Measurements from ENCODE around the gene CISD1.

The CISD1 gene

DNA sequence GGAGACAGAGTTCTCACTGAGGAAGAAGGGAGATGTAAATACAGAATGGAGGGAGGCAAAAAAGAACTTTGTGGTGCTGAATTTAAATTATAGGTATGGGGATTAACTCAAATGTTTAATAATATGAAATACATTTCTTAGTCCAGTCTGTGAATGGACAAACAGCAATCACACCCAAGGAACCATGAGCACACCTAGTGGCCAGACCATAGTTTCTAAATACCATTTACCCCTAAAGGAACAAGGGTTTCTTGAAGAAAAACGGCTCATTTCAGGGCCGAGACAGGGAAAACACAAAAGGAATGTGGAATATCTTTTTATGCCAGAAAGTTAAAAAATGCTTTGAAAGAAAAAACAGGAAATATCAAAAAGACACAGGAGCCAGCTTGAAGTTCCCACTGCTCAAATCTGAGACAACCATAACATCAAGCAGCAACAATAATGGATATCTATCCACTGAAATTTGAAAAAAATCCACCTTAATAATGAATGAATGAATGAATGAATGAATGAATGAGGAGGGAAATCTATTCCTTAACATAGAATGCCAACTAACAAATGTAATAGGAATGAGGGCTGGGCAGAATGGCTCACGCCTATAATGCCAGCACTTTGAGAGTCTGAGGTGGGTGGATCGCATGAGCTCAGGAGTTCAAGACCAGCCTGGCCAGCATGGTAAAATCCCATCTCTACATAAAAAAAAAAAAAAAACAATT, 9.8 kb upstream of the CISD1 start:
- Histone ChIP-seq H3K9ac (ENCODE audit: low read length) (no peak overlapping the region), H3K79me1 (ENCODE audit: low read length) (no peaks in the 10 kb centered on the region), H2BK5ac (ENCODE audit: low read depth, low read length, poor library complexity) (no peak overlapping the region), H3K4me3 (ENCODE audit: low read depth, low read length) (no peak overlapping the region), H3K9me3 (ENCODE audit: insufficient read depth, low read depth, low read length) (peaks cover 3% of the 10 kb centered on the region), H4K12ac (ENCODE audit: low read depth, low read length) (no peak overlapping the region), H3K4me2 (ENCODE audit: low read length) (no peak overlapping the region), H3K18ac (ENCODE audit: low read length) (no peak overlapping the region), H2BK12ac (ENCODE audit: low read length) (no peak overlapping the region), H3K27ac (ENCODE audit: low read depth, low read length) (no peak overlapping the region), H4K8ac (ENCODE audit: low read depth, low read length) (no peak overlapping the region), H4K91ac (ENCODE audit: low read depth, low read length) (no peak overlapping the region), H3K4me1 (ENCODE audit: control insufficient read depth in 1 of 2, insufficient read depth in 2 of 2, low read length in 2 of 2) (no peaks in the 10 kb centered on the region), H3K27me3 (ENCODE audit: insufficient read depth, low read length) (no peaks in the 10 kb centered on the region), H3K79me2 (ENCODE audit: control insufficient read depth, insufficient read depth, low read length, poor library complexity) (peaks cover 5% of the 10 kb centered on the region), H2AK5ac (ENCODE audit: low read length) (no peak overlapping the region), H3K14ac (ENCODE audit: low read length) (no peak overlapping the region), H2AFZ (ENCODE audit: insufficient read depth, low read length, poor library complexity) (no peak overlapping the region), H3K23ac (ENCODE audit: low read length) (no peak overlapping the region), H2BK120ac (ENCODE audit: insufficient read depth, low read length, poor library complexity) (no peak overlapping the region), H3K4ac (ENCODE audit: low read depth, low read length) (no peak overlapping the region), H3K36me3 (ENCODE audit: control insufficient read depth in 1 of 2, insufficient read depth in 2 of 2, low read length in 2 of 2) (peaks cover 2 to 4% of the 10 kb centered on the region in 2 experiments)
- DNase-seq: no peak
- no CpG with 5 or more reads among the region's 4 CpGs for WGBS (ENCODE audit: extremely low coverage, insufficient coverage, insufficient read length)

DNA sequence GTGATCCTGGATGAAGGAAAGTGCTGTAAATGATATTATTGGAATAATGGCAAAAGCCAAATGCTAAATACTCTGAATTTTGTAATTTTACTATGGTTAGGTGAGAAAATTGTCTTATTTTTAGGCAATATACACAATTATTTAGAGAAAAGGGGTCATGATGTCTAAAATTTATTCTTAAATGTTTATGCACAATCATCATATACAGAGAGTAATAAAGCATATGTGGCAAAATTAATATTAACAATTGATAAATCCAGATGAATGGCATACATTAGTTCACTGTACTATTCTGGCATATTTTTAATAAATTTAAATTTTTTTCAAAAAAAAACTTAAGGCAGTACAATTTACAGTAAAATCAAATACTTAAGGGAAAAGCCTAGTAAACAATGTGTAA, 8.6 kb upstream of the CISD1 start:
- H3K9ac ChIP-seq (ENCODE audit: low read length): no peak overlapping the region
- peaks cover 1% of the 10 kb centered on the region for H3K9me3 ChIP-seq (ENCODE audit: insufficient read depth, low read depth, low read length)
- no peaks in the 10 kb centered on the region for H3K27me3 ChIP-seq (ENCODE audit: insufficient read depth, low read length)
- H3K79me1 ChIP-seq (ENCODE audit: low read length): no peaks in the 10 kb centered on the region
- H3K14ac ChIP-seq (ENCODE audit: low read length): no peak overlapping the region
- H3K27ac ChIP-seq (ENCODE audit: low read depth, low read length): no peak overlapping the region
- no peak overlapping the region for H2AK5ac ChIP-seq (ENCODE audit: low read length)
- H2BK120ac ChIP-seq (ENCODE audit: insufficient read depth, low read length, poor library complexity): no peak overlapping the region
- peaks cover 5% of the 10 kb centered on the region for H3K79me2 ChIP-seq (ENCODE audit: control insufficient read depth, insufficient read depth, low read length, poor library complexity)
- peaks cover 2 to 4% of the 10 kb centered on the region in 2 experiments for H3K36me3 ChIP-seq (ENCODE audit: control insufficient read depth in 1 of 2, insufficient read depth in 2 of 2, low read length in 2 of 2)
- H4K12ac ChIP-seq (ENCODE audit: low read depth, low read length): no peak overlapping the region
- H3K4ac ChIP-seq (ENCODE audit: low read depth, low read length): no peak overlapping the region
- H2BK5ac ChIP-seq (ENCODE audit: low read depth, low read length, poor library complexity): no peak overlapping the region
- no peak overlapping the region for H3K4me2 ChIP-seq (ENCODE audit: low read length)
- H2AFZ ChIP-seq (ENCODE audit: insufficient read depth, low read length, poor library complexity): no peak overlapping the region
- H3K4me1 ChIP-seq (ENCODE audit: control insufficient read depth in 1 of 2, insufficient read depth in 2 of 2, low read length in 2 of 2): no peaks in the 10 kb centered on the region
- no peak overlapping the region for H3K23ac ChIP-seq (ENCODE audit: low read length)
- no peak for DNase-seq
- no peak overlapping the region for H4K91ac ChIP-seq (ENCODE audit: low read depth, low read length)
- H2BK12ac ChIP-seq (ENCODE audit: low read length): no peak overlapping the region
- H3K4me3 ChIP-seq (ENCODE audit: low read depth, low read length): no peak overlapping the region
- no peak overlapping the region for H4K8ac ChIP-seq (ENCODE audit: low read depth, low read length)
- H3K18ac ChIP-seq (ENCODE audit: low read length): no peak overlapping the region

DNA sequence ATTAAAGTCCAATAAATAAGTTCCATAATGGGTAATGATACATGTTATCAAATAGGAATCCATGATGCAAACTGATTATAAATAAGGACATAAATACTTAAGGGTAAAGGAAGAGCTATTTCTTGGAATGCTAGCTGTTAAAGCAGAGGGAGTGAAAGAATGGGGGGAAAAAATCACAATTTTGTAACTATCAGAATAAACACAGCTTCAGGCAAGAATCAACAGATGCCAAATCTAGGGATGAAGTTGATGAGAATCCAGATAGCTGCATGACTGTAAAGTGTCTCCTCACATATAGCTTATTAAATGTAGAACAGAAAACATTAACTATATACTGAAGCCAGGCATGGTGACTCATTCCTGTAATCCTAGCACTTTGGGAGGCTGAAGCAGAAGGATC, 6.2 kb upstream of the CISD1 start:
- H3K18ac ChIP-seq (ENCODE audit: low read length): no peak overlapping the region
- no peaks in the 10 kb centered on the region for H3K27me3 ChIP-seq (ENCODE audit: insufficient read depth, low read length)
- H3K14ac ChIP-seq (ENCODE audit: low read length): no peak overlapping the region
- no peak overlapping the region for H2BK120ac ChIP-seq (ENCODE audit: insufficient read depth, low read length, poor library complexity)
- H3K27ac ChIP-seq (ENCODE audit: low read depth, low read length): no peak overlapping the region
- peaks cover 0 to 2% of the 10 kb centered on the region in 2 experiments for H3K36me3 ChIP-seq (ENCODE audit: control insufficient read depth in 1 of 2, insufficient read depth in 2 of 2, low read length in 2 of 2)
- H3K9ac ChIP-seq (ENCODE audit: low read length): no peak overlapping the region
- no peaks in the 10 kb centered on the region for H3K4me1 ChIP-seq (ENCODE audit: control insufficient read depth in 1 of 2, insufficient read depth in 2 of 2, low read length in 2 of 2)
- H3K23ac ChIP-seq (ENCODE audit: low read length): no peak overlapping the region
- no peak overlapping the region for H2BK5ac ChIP-seq (ENCODE audit: low read depth, low read length, poor library complexity)
- no peak overlapping the region for H2BK12ac ChIP-seq (ENCODE audit: low read length)
- H3K9me3 ChIP-seq (ENCODE audit: insufficient read depth, low read depth, low read length): no peaks in the 10 kb centered on the region
- no peak overlapping the region for H2AFZ ChIP-seq (ENCODE audit: insufficient read depth, low read length, poor library complexity)
- no peak overlapping the region for H3K4me2 ChIP-seq (ENCODE audit: low read length)
- peaks cover 7% of the 10 kb centered on the region for H3K79me1 ChIP-seq (ENCODE audit: low read length)
- H4K8ac ChIP-seq (ENCODE audit: low read depth, low read length): no peak overlapping the region
- no peak overlapping the region for H3K4me3 ChIP-seq (ENCODE audit: low read depth, low read length)
- no peak overlapping the region for H4K12ac ChIP-seq (ENCODE audit: low read depth, low read length)
- no peak overlapping the region for H3K4ac ChIP-seq (ENCODE audit: low read depth, low read length)
- peaks cover 11% of the 10 kb centered on the region for H3K79me2 ChIP-seq (ENCODE audit: control insufficient read depth, insufficient read depth, low read length, poor library complexity)
- no peak overlapping the region for H4K91ac ChIP-seq (ENCODE audit: low read depth, low read length)
- no peak overlapping the region for H2AK5ac ChIP-seq (ENCODE audit: low read length)
- DNase-seq: no peak

DNA sequence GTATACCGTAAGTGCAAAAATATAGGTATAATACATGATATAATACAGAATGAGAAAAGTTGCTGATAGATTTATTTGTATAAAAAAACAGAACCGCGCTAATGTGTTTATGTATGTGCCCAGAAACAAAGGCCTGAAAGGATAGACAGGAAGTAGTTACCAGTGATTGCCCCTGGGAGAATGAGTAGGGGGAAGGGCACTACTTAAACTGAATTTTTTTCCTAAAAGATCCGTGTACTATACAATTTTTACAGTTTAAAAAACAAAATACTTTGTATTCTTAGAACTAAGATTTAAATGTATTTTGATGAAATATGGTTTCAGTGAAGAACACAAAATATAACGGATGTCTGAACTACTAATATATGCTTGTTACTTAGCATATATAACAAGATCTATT, 4.2 kb upstream of the CISD1 start:
- Histone ChIP-seq H2BK5ac (ENCODE audit: low read depth, low read length, poor library complexity) (no peak overlapping the region), H4K8ac (ENCODE audit: low read depth, low read length) (no peak overlapping the region), H3K79me1 (ENCODE audit: low read length) (peaks cover 13% of the 10 kb centered on the region), H2BK120ac (ENCODE audit: insufficient read depth, low read length, poor library complexity) (no peak overlapping the region), H3K4me3 (ENCODE audit: low read depth, low read length) (no peak overlapping the region), H3K36me3 (ENCODE audit: control insufficient read depth in 1 of 2, insufficient read depth in 2 of 2, low read length in 2 of 2) (no peaks in the 10 kb centered on the region), H2AFZ (ENCODE audit: insufficient read depth, low read length, poor library complexity) (no peak overlapping the region), H3K4me2 (ENCODE audit: low read length) (no peak overlapping the region), H4K91ac (ENCODE audit: low read depth, low read length) (no peak overlapping the region), H3K79me2 (ENCODE audit: control insufficient read depth, insufficient read depth, low read length, poor library complexity) (peaks cover 14% of the 10 kb centered on the region), H3K14ac (ENCODE audit: low read length) (no peak overlapping the region), H3K27ac (ENCODE audit: low read depth, low read length) (no peak overlapping the region), H3K9ac (ENCODE audit: low read length) (no peak overlapping the region), H2BK12ac (ENCODE audit: low read length) (no peak overlapping the region), H3K23ac (ENCODE audit: low read length) (no peak overlapping the region), H3K4me1 (ENCODE audit: control insufficient read depth in 1 of 2, insufficient read depth in 2 of 2, low read length in 2 of 2) (no peaks in the 10 kb centered on the region), H2AK5ac (ENCODE audit: low read length) (no peak overlapping the region), H3K4ac (ENCODE audit: low read depth, low read length) (no peak overlapping the region), H3K18ac (ENCODE audit: low read length) (no peak overlapping the region), H4K12ac (ENCODE audit: low read depth, low read length) (no peak overlapping the region), H3K9me3 (ENCODE audit: insufficient read depth, low read depth, low read length) (no peaks in the 10 kb centered on the region), H3K27me3 (ENCODE audit: insufficient read depth, low read length) (no peaks in the 10 kb centered on the region)
- no peak for DNase-seq
- WGBS (ENCODE audit: extremely low coverage, insufficient coverage, insufficient read length): no CpG with 5 or more reads among the region's 5 CpGs

All from trophoblast cell (in vitro differentiated cells and primary cell).